ENCODE measurements around the gene CCDC71L. TPM values are rescaled to one million over a fixed set of nuclear protein-coding genes. Genes with fewer than 3 reads are reported as not detected.
"Not testable (repeated sequence)": the region's sequence is repeated elsewhere in the genome, so short reads cannot be mapped to it uniquely, and the experiment has no call there.

The CCDC71L gene
- total RNA-seq, 1 experiment from 2014 or later: 21.1 TPM

DNA sequence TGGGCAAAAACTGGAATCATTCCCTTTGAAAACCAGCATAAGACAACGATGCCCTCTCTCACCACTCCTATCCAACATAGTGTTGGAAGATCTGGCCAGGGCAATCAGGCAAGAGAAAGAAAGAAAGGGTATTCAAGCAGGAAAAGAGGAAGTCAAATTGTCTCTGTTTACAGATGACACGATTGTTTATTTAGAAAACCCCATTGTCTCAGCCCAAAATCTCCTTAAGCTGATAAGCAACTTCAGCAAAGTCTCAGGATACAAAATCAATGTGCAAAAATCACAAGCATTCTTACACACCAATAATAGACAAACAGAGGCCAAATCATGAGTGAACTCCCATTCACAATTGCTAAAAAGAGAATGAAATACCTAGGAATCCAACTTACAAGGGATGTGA, 15.5 kb upstream of the CCDC71L start:
- CTCF ChIA-PET; H3K36me3 ChIP-seq (ENCODE audit: control insufficient read depth in 1 of 2, insufficient read depth in 2 of 2, low read length in 2 of 2); H3K4me2 ChIP-seq (ENCODE audit: low read length); H4K20me1 ChIP-seq (ENCODE audit: insufficient read depth); H3K4me3 ChIP-seq (replicated peaks in 1 of 2; ENCODE audit: low read depth in 1 of 2, low read length in 2 of 2); H2AFZ ChIP-seq (ENCODE audit: low read depth, low read length, poor library complexity, severe bottlenecking); H3K27ac ChIP-seq (ENCODE audit: low read depth, low read length); H3K27me3 ChIP-seq (ENCODE audit: insufficient read depth, low read length); RAD21 ChIA-PET (ENCODE audit: low non-redundant PET in 1 of 2, low total read pairs in 2 of 2, uncharacterized antibody in 2 of 2, unreplicated experiment in 2 of 2); H3K79me2 ChIP-seq (ENCODE audit: insufficient read depth, low read length); intact Hi-C loops (cut with micrococcal nuclease); BruUV-seq (replicated peaks); DNase-seq (ENCODE audit: low read depth, low spot score); H3K9ac ChIP-seq (ENCODE audit: low read length); POLR2A ChIA-PET; H3K9me2 ChIP-seq (ENCODE audit: insufficient read depth); H3K9me3 ChIP-seq (ENCODE audit: control insufficient read depth in 1 of 2, insufficient read depth in 1 of 2, low read depth in 1 of 2, low read length in 2 of 2); ATAC-seq: not testable (repeated sequence)
- H3K4me1 ChIP-seq (ENCODE audit: control insufficient read depth in 1 of 2, insufficient read depth in 2 of 2, low read length in 2 of 2): peaks cover 0 to 16% of the 10 kb centered on the region in 2 experiments; a peak in 2 of 4 replicates

DNA sequence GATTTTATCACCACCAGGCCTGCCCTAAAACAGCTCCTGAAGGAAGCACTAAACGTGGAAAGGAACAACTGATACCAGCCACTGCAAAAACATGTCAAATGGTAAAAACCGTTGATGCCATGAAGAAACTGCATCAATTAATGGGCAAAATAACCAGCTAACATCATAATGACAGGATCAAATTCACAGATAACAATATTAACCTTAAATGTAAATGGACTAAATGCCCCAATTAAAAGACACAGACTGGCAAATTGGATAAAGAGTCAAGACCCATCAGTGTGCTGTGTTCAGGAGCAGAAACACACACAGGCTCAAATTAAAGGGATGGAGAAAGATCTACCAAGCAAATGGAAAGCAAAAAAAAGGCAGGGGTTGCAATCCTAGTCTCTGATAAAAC, 12.7 kb upstream of the CCDC71L start:
- H2AFZ ChIP-seq (ENCODE audit: low read depth, low read length, poor library complexity, severe bottlenecking); H3K4me1 ChIP-seq (ENCODE audit: control insufficient read depth in 1 of 2, insufficient read depth in 2 of 2, low read length in 2 of 2); H3K36me3 ChIP-seq (ENCODE audit: control insufficient read depth in 1 of 2, insufficient read depth in 2 of 2, low read length in 2 of 2); H3K27me3 ChIP-seq (ENCODE audit: insufficient read depth, low read length); H3K9me3 ChIP-seq (ENCODE audit: control insufficient read depth in 1 of 2, insufficient read depth in 1 of 2, low read depth in 1 of 2, low read length in 2 of 2); H3K4me3 ChIP-seq (replicated peaks in 1 of 2; ENCODE audit: low read depth in 1 of 2, low read length in 2 of 2); ATAC-seq; BruUV-seq (replicated peaks); H3K9ac ChIP-seq (ENCODE audit: low read length); POLR2A ChIA-PET; H3K4me2 ChIP-seq (ENCODE audit: low read length); intact Hi-C loops (cut with micrococcal nuclease); H4K20me1 ChIP-seq (ENCODE audit: insufficient read depth); H3K27ac ChIP-seq (ENCODE audit: low read depth, low read length); H3K79me2 ChIP-seq (ENCODE audit: insufficient read depth, low read length); RAD21 ChIA-PET (ENCODE audit: low non-redundant PET in 1 of 2, low total read pairs in 2 of 2, uncharacterized antibody in 2 of 2, unreplicated experiment in 2 of 2); DNase-seq (ENCODE audit: low read depth, low spot score); H3K9me2 ChIP-seq (ENCODE audit: insufficient read depth); CTCF ChIA-PET: not testable (repeated sequence)

DNA sequence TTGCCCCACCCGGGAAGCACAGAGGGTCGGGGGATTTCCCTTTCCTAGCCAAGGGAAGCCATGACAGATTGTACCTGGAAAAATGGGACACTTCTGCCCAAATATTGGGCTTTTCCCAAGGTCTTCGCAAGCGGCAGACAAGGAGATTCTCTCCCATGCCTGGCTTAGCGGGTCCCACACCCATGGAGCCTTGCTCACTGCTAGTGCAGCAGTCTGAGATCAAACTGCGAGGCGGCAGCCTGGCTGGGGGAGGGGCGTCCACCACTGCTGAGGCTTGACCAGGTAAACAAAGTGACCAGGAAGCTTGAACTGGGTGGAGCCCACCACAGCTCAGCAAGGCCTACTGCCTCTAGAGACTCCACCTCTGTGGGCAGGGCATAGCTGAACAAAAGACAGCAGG, 11.0 kb upstream of the CCDC71L start:
- intact Hi-C loops (cut with micrococcal nuclease); H4K20me1 ChIP-seq (ENCODE audit: insufficient read depth); H3K27ac ChIP-seq (ENCODE audit: low read depth, low read length); CTCF ChIA-PET; H3K36me3 ChIP-seq (ENCODE audit: control insufficient read depth in 1 of 2, insufficient read depth in 2 of 2, low read length in 2 of 2); H2AFZ ChIP-seq (ENCODE audit: low read depth, low read length, poor library complexity, severe bottlenecking); H3K9me3 ChIP-seq (ENCODE audit: control insufficient read depth in 1 of 2, insufficient read depth in 1 of 2, low read depth in 1 of 2, low read length in 2 of 2); H3K9ac ChIP-seq (ENCODE audit: low read length); H3K4me1 ChIP-seq (ENCODE audit: control insufficient read depth in 1 of 2, insufficient read depth in 2 of 2, low read length in 2 of 2); ATAC-seq; H3K4me2 ChIP-seq (ENCODE audit: low read length); H3K4me3 ChIP-seq (replicated peaks in 1 of 2; ENCODE audit: low read depth in 1 of 2, low read length in 2 of 2); H3K79me2 ChIP-seq (ENCODE audit: insufficient read depth, low read length); H3K27me3 ChIP-seq (ENCODE audit: insufficient read depth, low read length); RAD21 ChIA-PET (ENCODE audit: low non-redundant PET in 1 of 2, low total read pairs in 2 of 2, uncharacterized antibody in 2 of 2, unreplicated experiment in 2 of 2); DNase-seq (ENCODE audit: low read depth, low spot score); BruUV-seq (replicated peaks); H3K9me2 ChIP-seq (ENCODE audit: insufficient read depth); POLR2A ChIA-PET: not testable (repeated sequence)

Measured in HCT116 (cell line).